HG02642 (cell line): ENCODE results near the gene MAN1C1.

ENCODE experiments used
- ATAC-seq: cut with Tn5 transposase; IDR thresholded peaks from one replicate; pipeline ENCODE4 v1.9.1; 2021; ENCODE audit warnings: mild to moderate bottlenecking; ENCODE audit not compliant: unreplicated experiment, poor library complexity

MAN1C1 gene

DNA sequence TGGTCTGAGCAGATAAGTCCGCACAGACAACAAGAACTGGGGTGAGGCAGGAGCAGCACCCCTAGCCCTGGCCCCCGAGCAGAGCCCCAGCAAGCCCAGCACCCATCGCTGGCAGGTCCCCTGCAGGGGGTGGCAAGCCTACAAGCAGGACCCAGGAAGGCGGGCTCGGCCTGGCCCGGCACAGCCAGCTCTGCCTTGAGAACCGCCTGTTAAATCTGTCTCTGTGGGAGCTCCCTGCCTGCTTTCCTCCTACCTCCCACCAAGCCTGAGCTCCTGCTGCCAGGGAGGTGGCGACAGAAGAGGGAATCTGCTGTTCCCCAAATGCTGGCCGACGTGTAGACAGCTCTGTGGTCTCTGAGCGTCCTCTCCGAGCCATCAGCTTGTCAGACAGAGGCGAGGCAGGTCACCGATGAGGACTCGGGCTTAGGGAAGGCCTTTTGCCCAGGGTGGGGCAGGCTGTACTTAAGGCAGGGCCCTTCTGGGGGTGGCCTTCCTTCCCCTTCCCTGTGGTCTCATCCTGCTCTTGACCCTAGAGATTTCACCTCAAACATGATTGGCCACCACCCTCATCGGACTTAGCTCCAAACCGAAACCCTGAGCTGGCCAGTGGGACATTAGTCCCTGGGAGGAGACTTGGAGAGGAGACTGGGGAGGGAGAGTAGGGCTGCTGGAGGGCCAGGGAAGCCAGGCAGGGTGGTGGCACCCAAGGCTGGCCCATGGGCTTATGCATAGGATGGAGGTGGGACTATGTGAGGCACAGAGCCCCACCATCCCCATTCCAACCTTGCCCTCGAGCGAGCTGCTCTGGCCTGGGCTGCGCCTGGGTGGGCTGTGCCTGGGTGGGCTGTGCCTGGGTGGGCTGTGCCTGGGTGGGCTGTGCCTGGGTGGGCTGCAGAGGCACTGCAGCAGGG, 191.1 kb downstream of the MAN1C1 start:
- ATAC-seq = no peak

DNA sequence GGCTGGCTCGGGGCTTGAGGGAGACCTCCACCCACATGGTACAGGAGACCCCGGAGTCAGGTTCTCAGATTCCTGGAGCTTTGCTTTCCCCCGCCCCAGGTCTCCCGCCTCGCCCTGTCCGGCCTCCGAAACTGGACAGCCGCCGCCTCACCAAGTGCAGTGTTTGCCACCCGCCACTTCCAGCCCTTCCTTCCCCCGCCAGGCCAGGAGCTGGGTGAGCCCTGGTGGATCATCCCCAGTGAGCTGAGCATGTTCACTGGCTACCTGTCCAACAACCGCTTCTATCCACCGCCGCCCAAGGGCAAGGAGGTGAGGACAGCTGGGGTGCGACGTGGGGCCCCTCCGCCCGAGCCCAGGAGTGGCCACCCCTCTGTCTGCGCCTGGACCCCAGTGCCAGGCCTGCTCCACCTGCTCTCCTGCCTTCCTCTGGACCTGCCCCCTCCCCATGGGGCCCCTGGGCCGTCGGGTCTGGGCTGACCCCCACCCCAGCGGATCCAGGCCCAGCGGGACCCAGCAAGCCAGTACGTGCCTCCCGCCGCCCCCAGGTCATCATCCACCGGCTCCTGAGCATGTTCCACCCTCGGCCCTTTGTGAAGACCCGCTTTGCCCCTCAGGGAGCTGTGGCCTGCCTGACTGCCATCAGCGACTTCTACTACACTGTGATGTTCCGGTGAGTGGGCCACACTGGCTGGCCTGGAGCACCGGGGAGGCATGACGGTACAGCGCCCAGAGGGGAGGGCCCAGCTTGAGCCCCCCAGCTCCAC, 192.1 kb downstream of the MAN1C1 start:
- ATAC-seq = no peak

DNA sequence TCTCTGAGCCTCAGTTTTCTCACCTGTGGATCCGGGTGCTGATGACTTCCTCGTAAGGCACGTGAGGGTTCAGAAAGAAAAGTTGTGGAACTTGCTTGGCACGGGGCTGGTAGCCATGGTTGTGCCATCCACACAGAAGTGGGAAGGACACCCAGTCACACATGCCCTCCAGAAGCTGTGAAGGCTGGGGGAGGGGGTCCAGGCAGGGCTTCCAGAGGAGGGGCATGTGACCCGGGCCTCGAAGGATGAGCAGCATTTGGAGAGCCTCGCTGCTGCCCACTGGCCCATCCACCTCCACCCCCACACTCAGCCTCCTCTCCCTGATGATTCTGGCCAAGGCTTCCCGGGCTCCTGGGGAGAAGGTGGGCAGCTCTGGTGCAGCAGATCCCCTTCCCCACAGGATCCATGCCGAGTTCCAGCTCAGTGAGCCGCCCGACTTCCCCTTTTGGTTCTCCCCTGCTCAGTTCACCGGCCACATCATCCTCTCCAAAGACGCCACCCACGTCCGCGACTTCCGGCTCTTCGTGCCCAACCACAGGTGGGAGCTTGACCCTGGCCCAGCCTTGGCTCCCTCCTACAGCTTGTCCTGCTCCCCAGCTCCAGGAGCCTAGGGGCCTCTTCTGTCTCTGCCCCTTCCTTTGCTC, 192.8 kb downstream of the MAN1C1 start:
- no peak for ATAC-seq

DNA sequence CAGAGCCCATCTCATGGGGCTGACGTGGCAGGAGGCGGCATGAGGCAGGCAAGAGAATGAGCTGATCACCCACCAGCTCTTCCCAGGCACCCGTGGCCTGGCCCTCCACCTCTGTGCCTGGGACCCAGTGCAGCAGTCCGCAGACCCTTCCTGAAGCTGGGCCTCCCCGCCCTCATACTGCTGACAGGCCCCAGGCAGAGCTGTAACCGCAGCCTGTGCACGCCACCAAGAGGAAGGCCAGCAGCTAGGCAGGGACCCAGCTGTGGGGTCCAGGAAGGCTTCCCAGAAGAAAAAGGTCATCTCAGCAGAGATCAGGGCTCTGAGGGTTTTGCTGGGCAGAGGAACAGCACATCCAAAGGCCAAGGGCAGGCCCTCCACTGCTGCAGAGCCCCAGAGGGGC, 193.3 kb downstream of the MAN1C1 start:
- ATAC-seq = no peak

DNA sequence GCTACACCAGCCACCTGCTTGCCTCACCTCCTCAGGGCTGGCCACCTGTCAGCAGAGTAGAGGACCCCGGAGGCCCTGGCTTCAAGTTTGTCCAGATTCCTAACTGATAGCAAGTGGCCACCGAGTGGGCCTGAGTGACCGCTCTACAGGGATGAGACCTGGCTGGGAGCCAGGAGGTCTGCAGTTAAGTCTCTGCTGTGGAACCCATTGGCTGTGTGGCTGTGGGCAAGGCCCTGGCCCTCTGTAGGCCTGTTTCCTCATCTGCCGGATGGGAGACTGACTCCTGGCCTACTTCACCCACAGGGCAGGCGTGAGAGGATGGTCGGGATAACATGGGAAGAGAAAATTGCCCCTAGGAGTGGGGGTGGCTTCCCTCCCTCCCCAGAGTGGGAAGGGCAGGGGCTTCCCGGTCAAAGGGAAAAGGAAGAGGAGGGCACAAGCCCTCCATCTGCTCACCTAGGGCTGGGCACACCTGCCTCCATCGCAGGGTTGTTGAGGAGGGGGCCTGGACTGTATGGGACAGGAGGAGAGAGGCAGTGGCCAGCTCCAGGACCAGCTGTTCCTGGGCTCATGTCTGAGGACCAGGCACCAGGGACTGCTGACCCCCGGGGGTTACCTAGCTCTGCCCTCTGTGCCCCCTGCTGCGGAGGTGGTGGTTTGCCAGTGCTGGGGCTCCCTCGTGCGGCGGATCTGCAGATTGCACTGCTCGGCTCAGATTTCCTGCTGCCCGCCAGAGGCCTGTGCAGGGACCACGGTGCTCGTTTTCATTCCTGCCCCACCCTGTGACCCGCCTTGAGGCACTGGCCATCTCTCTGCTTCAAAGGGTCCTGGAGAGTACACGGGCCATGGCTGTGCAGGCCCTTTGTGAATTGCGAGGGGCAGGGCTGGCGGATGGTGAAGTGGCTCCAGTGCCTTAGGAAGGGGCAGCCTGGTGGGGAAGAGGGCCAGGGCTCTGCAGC, 194.0 kb downstream of the MAN1C1 start:
- ATAC-seq = no peak

DNA sequence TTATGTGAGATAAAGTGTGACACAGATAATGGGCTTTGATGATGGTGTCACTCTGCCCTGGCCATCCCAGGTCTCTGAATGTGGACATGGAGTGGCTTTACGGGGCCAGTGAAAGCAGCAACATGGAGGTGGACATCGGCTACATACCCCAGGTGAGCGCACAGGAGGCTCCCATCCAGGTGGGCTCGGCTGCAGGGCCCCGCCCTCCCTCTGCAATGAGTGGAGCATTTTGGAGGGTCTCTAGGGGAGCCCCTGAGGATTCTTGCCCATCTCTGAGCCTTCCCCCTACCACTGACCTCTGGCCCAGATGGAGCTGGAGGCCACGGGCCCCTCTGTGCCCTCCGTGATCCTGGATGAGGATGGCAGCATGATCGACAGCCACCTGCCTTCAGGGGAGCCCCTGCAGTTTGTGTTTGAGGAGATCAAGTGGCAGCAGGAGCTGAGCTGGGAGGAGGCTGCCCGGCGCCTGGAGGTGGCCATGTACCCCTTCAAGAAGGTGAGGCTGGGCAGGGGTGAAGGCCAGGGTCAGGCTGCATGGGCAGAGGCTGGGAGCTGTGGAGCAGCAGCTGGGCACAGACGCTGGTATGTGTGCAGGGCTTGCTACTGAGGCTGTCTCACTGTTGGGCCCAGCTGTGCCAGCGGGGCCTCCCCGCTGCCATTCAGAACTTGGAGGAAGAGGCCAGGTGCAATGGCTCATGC, 194.9 kb downstream of the MAN1C1 start:
- no peak for ATAC-seq

DNA sequence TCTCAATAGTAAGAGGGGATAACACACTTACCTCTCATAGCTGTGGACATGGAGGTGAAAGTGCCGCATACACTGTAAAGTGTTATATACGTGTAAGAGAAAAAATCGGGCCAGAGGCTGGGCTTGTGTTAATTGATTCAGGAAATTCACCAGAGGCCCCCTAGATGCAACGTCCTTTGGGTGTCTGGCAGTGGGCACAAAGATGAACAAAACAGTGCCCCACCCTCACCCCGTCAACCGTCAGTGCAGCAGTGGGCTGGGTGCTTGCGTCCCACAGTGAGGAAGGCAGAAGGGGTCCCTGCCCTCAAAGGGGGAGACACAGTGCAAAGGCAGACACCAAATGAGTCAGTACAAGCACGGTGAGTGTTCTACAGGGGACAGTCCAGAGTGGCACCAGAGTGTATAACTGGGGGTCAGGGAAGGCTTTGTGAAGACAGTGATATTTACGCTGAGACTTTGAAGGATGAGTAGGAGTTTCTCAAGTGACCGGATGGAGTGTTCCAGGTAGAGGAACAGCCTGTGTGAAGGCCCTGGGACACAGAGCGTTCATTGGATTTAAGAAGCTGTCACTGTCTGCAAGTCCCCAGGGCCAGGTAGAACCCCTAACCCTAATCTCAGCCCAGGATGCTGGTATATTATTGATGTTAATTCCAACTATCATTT, 196.6 kb downstream of the MAN1C1 start:
- ATAC-seq = no peak

DNA sequence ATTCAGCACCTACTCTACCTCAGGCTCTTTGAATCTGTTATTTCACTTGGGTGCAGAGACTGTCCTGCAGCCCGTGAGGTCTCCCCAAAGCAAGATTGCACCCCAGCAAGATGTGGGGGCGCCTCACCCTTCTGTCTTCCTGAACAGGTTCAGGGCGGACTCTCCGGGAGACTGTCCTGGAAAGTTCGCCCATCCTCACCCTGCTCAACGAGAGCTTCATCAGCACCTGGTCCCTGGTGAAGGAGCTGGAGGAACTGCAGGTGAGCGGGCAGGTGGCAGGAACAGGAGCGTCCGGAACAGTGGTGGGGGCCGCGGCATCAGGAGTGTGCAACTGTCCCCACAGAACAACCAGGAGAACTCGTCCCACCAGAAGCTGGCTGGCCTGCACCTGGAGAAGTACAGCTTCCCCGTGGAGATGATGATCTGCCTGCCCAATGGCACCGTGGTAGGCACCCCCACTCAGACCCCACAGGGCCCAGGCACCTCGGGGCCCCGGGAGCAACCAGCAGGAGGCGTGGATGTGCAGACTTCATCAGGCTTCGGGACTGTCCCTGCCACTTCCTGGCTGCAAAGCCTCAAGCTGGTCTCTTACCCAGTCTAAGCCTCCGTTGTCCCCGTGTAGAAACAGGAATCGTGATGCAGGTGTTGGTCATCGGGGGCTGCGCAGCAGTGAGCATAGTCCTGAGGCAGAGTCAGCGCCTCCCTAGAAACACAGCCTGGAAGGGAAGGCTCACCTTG, 197.3 kb downstream of the MAN1C1 start:
- ATAC-seq = no peak

DNA sequence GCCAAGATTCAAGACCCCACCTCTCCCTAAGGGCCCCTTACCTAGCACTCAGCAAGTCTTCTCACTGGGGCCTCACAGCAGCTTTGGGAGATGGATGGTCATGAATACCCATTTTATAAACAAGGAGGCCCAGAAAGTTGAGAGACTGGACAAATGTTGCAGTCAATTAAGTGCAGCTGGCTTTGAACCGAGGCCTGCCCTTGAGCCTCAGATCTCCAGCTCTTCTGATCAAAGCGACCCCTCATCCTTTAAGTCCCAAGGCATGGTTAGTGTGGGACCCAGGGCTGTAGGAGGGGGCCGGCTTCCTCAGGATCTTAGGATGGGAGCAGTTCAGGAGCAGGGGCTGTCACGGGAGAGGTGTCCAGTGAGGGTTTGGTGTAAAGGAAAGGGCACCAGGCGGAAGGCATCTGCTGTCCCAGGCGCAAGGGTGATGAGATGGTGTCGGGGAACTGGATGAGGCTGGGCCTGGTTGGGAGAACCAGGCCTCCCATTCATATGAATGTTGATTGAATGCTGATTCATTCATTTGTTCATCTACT, 198.0 kb downstream of the MAN1C1 start:
- ATAC-seq = no peak

DNA sequence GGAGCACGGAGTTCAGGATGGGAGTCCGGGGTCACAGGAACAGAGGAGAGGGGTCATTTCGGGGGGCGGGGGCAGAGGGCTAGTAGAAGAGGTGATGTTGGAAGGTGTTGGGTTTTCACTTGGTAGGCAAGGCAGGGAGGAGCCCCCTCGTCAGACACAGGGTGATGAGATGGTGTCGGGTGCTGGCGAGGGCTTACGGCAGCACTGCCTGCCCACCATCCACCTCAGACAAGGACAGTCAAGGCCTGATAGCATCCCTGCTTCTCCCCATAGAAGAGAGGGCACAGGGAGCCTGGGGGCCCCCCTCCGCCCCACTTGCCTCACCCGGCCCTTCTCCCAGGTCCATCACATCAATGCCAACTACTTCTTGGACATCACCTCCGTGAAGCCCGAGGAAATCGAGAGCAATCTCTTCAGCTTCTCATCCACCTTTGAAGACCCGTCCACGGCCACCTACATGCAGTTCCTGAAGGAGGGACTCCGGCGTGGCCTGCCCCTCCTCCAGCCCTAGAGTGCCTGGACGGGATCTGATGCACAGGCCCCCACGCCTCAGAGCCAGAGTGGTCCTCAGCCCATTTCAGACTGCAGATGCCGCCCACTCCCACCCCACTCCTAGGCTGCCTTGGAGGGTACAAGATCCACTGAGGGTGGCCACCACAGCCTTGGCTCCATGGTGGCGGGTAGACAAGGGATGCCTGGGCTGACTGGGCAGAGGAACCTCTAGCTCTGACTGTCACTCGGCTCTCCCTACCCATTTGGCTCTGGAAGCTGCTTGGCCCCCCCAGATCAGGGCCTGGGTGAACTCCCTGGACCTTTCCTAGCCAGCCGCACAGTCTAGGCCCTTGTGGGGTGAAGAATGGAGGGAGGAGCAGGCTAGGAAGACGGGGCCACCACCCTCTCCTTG, 198.9 kb downstream of the MAN1C1 start:
- ATAC-seq = no peak

DNA sequence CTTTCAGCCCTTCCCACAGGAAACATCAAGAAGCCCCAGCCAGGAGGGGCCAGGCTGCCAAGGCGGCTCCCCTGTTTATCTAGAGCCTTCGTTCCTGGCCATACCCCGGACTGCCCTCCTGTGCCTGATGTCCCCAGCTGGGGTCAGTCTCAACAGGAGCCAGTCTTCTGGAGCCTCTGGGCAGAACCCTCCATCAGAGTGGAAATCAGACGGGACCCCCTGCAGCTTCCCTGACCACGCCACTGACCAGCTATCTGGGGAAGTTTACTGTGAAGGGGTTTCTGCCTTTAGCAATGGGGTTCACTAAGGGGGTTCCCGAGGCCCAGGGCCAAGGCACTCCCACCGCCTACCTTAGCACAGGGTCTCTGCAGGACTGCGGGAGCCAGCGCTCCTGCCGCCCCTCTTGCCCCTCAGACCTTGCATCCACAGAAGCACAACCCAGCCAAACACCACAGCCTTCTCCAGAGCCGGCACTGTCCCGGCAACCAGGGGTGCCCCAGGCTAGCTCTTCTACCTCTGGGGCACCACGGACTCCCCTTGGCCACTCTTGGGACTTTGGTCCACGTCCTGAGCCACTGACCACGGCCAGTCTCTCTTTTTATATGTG, 199.6 kb downstream of the MAN1C1 start:
- ATAC-seq = no peak

DNA sequence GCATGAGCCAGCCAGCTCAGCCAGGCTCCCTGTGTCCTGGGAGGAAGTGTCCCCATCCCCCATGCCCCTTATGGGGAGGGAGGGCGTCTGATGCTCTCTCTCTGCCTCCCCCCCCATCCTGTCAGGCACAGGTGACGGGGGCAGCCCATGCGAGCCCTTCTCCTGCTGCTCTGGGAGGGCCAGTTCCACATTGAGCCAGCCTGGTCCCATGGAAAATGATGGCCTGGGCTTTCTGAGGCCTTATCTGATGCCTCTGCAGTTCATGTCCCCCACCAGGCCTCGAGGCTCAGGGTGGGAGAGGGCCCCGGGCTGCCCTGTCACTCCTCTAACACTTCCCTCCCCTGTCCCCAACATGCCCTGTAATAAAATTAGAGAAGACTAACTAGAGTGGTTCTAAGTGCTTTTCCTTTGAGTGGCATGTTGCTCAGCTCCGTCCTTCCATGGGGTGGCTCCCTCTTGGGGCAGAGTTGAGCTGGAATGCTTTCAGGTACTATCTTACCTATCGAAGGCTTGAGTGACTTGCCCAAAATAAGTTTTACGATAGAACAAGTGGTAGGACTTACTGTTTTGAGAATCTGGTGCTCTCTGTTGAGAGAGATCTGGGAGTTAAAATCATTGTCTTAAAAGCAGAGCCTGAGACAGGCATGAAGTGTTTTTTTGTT, 201.4 kb downstream of the MAN1C1 start:
- ATAC-seq = no peak

DNA sequence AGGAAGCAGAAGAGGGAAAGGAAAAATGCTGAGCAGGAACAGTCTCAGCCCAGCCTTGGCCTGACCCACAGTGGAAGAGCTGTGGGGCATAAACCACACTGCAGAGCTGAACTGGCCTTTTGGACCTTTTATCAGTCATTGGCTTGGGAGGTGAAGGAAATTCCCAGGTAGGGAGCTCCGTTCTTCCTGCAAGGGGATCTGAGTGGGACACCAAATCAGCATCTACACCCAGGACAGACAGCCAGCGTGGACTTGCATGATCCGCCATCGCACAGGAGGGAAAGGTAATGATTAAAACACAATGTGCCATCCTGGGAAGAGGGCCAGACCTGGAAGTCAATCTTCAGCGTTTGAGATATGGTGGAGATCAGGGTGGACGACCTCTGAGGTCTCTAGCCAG, 202.0 kb downstream of the MAN1C1 start:
- no peak for ATAC-seq

DNA sequence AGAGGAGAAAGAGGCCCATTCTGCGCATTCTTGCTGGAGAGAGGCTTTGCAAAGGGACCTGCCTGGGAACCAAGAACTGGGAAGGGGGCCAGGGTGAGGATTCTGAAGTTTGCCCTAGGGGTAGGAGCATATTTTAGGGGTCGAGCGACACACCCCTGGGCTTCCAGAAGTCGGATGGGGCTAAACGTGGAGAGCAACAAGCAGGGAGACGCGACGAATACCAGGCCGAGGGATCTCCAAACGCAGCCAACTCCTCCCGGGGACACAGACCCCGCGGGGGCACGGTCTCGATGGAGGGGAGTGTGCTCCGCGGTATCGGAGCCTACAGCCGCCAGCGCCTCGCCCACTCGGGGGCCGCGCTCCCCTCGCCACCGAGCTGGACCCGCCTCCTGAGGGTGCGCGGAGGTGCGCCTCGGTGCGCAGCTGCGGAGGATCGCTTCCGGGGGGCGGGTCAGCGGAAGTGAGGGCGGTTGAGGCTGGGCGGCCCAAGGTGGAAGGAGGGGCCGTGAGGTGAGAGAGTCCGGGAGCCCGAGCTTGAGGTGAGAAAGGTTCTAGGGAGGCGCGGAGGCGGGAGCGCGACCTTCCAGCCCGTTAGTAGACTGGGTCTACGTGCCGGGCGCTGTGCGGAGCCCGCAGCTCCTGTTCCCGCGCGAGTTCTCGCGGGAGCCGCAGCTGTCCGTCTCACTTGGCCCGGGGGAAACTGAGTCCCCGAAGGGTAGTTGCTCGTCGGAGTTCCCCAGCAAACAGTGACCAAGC, 203.1 kb downstream of the MAN1C1 start, which contains the start of gene MTFR1L:
Gene MTFR1L, plus strand, starts transcription at position 464 of the 756 bp plus-strand sequence. CDS start 3,151 bp downstream, outside the sequence.
- ATAC-seq = peak; percentile 87
